COLO668 (cell line): ENCODE data around the gene EYS.

ENCODE experiments used
- DNase-seq: peaks from one replicate; lab custom pipeline; 2025; ENCODE audit not compliant: unreplicated experiment; lab: John Stamatoyannopoulos, UW

Gene EYS

GRCh38 chr6:63713332-63713731 lies 1993.7 kb downstream of the EYS start:
- DNase-seq: no peak

DNA sequence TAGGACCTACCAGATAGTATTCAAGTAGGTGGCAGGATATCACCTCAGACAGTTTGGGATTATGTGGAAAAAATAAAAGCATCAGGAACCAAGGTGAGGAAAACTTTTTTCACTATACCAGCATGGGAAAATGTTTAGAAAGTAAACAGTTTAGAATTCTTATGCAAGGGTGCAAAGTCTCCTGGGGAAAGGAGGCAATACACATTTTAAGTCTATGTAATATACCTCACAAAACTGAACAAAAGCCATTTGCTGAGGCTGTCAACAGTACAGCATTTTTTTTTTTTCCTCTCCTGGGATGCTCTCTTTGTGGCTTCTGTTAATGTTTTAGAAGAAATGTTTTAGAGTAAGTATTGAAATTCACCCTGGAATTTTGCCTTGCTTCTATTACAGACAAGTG lies 1997.9 kb downstream of the EYS start:
- DNase-seq: no peak

GRCh38 chr6:63708631-63709030 lies 1998.4 kb downstream of the EYS start:
- DNase-seq: no peak

- DNase-seq: no peak
Measured at GRCh38 chr6:63706630-63707029, 2000.4 kb downstream of the EYS start.

DNA sequence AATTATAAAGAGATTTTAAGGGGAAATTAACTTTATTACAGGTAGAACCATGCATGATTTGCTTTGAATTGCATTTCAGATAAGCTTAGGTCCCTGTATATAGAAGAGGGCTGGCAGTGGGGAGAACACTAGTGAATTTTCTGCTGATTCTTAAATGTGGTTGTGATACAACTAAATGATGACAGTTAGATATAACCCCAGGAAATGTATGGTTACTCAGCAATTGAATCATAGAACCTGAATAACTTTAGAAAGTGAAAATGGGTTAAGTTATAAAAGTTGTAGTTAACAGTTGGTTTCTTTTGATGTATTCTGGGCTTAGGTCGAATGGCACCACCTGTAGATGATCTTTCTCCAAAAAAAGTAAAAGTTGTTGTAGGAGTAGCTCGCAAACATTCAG lies 2001.3 kb downstream of the EYS start:
- no peak for DNase-seq

DNA sequence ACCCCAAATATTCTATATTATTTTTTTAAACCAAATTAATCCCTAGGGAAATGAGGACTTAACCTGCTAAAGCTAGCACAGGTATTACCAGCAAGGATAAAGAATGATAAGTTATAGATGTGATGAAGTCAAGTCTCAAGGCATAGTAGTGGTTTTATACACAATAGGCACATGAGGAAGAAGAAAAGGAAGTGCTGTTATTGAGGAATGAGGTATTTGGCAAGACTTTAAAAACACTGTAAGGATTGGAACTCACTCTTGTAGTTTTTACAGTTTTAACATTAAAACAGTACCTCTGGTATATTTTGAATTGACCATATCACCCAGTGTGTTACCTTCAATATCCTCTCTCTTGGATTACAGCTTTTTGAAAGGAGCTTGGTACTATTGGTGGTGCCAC lies 2016.8 kb downstream of the EYS start:
- DNase-seq: no peak

- no peak for DNase-seq
Measured at GRCh38 chr6:63689421-63689820, 2017.6 kb downstream of the EYS start.

GRCh38 chr6:63685446-63686379 lies 2021.3 kb downstream of the EYS start:
- no peak for DNase-seq

GRCh38 chr6:63683071-63683603 lies 2023.9 kb downstream of the EYS start:
- DNase-seq: no peak

GRCh38 chr6:63677282-63677681 lies 2029.7 kb downstream of the EYS start:
- DNase-seq: peak; percentile 0

DNA sequence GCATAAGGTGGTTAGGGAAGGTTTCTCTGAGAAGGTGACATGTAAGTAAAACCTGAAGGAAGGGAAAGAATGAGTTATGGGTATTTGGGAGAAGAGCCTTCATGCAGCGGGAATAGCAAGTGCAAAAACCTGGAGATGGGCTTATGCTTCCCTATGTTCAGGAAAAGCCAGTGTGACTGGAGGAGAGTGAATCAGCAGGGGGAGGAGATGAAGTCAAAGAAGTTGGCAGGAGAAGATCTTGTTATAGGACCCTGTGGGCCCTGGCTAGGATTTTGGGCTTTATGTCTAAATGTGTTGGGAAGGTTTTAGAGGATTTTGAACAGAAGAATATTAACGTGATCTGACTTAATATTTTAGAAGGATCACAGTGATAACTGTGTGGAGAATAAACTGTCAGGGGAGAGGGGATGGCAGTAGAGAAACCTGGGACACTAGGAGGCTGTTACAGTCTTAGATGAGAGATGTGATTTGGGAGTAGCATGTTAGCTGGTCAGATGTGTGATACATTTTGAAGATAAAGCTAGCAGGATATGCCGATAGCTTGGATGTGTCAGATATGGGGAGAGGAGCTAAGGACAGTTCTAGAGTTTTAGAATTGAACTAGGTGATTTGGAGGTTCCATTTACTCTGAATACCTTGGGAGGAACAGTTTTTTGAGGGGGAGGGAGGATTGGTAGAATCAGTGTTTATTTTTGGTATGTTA lies 2030.5 kb downstream of the EYS start:
- no peak for DNase-seq

DNA sequence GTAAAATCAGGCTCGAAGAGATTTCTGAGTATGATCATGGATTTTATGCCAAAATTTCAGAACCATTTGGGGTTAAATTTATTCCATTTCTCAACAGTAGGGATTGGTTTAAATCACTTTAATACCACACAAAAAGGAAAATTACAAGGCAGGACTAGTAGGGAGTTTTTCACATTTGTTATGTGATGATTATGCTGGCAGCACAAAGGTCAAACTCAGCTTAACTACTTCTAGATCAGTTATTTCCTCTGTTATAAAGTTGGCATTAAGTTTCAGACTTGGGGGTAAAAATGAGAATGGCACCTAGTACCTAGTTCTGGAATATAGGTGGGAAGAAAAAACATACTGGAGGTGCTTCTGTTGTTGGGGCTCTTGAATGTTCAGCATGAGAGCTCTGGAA lies 2031.9 kb downstream of the EYS start:
- DNase-seq: no peak

- no peak for DNase-seq
Measured at GRCh38 chr6:63674635-63675034, 2032.4 kb downstream of the EYS start.

DNA sequence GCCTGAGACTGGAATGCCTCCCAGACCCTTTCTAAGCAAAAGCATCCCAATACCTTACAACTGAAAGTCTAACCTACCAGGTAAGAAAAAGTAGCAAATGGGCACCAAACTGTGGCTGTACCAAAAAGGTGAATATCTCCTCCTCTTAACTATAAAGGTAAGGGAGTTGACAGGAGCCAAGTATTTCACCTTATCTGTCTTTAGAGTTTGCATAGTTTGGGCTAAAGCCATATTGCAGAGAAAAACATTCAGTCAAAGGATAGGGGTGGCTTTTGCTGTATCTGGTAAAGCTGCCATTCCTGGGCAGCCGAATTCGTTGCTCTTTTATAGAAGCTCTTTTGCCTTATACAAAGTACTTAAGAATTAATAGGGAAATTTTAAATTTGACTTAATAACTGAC lies 2033.3 kb downstream of the EYS start:
- DNase-seq: no peak

- DNase-seq: no peak
Measured at GRCh38 chr6:63672582-63673129, 2034.4 kb downstream of the EYS start.

GRCh38 chr6:63671098-63671754 lies 2035.8 kb downstream of the EYS start:
- DNase-seq: no peak
